NB4 (cell line): ENCODE data around the gene PRCD.

Experiments used
- POLR2A ChIP-seq: IDR thresholded peaks from 2 replicates; pipeline ENCODE4 v1.6.1; 2011; ENCODE audit warnings: mild to moderate bottlenecking; ENCODE audit not compliant: insufficient read length; ENCODE audit errors: extremely low read depth
- TF ChIP-seq, protein P1 (sequence below): IDR thresholded peaks from one replicate; pipeline ENCODE4 v1.5.1; 2012; ENCODE audit warnings: low read depth, low read length
- TF ChIP-seq, protein P2 (sequence below): IDR thresholded peaks from 2 replicates; pipeline ENCODE4 v1.6.1; 2011; ENCODE audit warnings: low read depth, low read length

DNA sequence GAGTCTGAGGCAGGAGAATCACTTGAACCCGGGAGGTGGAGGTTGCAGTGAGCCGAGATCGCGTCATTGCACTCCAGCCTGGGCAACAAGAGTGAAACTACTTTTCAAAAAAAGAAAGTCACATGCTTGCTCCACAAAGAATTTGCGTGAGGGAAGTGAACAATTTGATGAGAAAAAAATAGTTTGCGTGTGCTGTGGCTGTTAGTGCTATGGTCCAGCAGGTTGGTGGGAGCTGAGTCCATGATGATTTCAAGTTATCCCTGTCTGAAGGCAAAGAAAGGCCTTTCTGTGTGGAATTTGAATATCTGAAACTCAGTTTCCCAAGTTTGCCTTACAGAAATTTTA, 21.0 kb downstream of the PRCD start:
- TF ChIP-seq, protein P1, sequence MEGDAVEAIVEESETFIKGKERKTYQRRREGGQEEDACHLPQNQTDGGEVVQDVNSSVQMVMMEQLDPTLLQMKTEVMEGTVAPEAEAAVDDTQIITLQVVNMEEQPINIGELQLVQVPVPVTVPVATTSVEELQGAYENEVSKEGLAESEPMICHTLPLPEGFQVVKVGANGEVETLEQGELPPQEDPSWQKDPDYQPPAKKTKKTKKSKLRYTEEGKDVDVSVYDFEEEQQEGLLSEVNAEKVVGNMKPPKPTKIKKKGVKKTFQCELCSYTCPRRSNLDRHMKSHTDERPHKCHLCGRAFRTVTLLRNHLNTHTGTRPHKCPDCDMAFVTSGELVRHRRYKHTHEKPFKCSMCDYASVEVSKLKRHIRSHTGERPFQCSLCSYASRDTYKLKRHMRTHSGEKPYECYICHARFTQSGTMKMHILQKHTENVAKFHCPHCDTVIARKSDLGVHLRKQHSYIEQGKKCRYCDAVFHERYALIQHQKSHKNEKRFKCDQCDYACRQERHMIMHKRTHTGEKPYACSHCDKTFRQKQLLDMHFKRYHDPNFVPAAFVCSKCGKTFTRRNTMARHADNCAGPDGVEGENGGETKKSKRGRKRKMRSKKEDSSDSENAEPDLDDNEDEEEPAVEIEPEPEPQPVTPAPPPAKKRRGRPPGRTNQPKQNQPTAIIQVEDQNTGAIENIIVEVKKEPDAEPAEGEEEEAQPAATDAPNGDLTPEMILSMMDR: no peak
- TF ChIP-seq, protein P2, sequence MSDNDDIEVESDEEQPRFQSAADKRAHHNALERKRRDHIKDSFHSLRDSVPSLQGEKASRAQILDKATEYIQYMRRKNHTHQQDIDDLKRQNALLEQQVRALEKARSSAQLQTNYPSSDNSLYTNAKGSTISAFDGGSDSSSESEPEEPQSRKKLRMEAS: no peak
- no peak for TF ChIP-seq POLR2A
